NCI-H2196 treated with DMSO at 0.1 percent for 48 hours (cell line): ENCODE measurements around the gene ITCH.
"Not testable (repeated sequence)": the region's sequence is repeated elsewhere in the genome, so short reads cannot be mapped to it uniquely, and the experiment has no call there.

Experiments
- DNase-seq: peaks from one replicate; lab custom pipeline; 2025; ENCODE audit not compliant: unreplicated experiment; lab: John Stamatoyannopoulos, UW

Gene ITCH

DNA sequence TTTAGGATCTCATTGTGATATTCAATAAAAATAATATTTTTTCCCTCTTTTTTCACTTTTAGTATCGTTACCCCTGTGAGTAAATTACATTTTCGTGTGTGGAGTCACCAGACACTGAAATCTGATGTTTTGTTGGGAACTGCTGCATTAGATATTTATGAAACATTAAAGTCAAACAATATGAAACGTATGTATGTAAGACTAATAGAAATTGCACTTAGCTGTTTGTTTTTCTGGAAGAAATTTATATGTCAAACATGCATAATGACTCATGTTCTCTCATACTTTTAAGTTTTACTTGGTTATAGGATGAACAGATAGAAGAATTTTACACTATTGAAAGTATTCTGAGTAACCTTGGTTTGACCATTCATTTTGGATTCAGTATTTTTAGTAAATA, 49.4 kb downstream of the ITCH start:
- no peak for DNase-seq

DNA sequence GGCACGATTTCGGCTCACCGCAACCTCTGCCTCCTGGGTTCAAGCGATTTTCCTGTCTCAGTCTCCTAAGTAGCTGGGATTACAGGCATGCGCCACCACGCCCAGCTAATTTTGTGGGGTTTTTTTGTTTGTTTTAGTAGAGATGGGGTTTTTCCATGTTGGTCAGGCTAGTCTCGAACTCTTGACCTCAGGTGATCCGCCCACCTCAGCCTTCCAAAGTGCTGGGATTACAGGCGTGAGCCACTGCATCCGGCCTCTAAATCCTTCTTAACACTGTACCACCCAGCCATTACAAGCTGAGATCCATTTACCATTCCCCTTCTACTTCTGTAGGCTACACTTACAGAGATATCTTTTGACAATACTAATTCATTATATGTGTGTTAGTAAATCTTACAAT, 51.5 kb downstream of the ITCH start:
- not testable (repeated sequence) for DNase-seq

DNA sequence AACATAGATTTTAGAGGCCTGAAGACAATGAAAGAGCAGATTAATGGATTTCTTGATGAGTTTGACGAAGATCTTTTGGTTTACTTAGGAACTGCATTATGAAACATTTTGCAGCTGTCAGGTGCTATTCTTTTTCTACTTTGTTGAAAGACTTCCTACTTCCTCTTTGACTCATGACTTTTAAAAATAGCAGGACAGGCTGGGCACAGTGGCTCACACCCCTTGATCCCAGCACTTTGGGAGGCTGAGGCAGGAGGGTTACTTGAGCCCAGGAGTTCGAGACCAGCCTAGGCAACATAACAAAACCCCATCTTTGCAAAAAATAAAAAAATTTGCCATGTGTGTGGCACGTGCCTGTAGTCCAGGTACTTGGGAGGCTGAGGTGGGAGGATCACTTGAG, 52.0 kb downstream of the ITCH start:
- no peak for DNase-seq

DNA sequence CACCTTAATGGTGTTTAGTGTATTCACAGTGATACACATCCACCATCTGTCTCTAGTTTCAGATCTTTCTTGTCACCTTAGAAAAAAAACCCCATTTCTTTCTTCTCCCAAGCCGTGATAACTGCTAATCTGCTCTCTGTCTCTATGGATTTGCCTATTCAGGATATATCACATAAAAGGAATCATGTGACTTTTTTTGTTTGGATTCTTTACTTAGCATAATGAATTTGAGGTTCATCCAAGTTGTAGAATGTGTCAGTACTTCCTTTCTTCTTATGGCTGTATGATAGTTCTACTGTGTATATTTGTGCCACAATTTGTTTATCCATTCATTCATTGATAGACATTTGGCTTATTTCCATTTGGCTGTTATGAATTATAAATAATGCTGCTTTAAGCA, 57.1 kb downstream of the ITCH start:
- no peak for DNase-seq

DNA sequence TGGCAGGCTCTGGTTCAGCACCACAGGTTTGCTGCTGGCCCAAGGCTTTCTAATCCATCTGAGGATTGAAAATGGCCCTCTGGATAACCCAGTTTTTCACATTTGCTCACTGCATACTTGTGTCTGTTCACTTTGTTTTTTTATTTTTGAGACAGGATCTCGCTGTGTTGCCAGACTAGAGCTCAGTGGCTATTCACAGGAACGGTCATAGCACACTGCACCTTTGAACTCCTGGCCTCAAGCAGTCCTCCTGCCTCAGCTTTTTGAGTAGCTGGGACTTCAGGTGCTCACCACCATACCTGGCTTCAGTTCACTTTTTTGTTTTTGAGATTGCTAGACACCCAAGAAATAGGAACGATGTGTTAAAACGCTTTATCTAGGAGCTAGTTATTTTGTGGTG, 57.9 kb downstream of the ITCH start:
- no peak for DNase-seq

DNA sequence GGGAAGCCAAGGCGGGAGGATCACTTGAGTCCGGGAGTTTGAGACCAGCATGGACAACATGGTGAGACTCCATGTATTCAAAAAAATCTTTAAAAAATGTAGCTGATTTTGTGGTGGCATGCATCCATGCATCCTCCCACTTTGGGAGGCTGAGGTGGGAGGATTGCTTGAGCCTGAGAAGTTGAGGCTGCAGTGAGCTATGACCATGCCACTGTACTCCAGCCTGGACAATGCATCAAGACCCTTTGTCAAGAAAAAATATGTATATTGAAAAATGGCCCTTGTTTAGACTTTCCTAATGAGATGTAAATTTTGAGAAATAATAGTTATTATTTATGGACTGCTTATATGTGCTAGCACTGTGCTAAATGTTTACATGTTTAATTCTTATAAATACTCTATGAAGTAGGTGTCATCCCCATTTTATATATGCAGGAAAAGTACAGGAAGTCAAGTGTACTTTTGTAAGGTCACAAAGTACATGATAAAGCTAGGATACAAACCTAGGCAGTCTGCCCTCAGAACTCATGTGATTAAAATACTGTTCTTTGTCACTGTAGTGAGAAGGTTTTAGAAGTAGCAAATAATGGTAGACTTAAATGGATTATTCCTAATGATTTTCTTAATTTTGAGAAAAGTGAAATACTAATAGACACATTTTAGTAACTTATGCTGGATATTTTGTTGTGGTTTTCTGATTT, 58.8 kb downstream of the ITCH start:
- no peak for DNase-seq

DNA sequence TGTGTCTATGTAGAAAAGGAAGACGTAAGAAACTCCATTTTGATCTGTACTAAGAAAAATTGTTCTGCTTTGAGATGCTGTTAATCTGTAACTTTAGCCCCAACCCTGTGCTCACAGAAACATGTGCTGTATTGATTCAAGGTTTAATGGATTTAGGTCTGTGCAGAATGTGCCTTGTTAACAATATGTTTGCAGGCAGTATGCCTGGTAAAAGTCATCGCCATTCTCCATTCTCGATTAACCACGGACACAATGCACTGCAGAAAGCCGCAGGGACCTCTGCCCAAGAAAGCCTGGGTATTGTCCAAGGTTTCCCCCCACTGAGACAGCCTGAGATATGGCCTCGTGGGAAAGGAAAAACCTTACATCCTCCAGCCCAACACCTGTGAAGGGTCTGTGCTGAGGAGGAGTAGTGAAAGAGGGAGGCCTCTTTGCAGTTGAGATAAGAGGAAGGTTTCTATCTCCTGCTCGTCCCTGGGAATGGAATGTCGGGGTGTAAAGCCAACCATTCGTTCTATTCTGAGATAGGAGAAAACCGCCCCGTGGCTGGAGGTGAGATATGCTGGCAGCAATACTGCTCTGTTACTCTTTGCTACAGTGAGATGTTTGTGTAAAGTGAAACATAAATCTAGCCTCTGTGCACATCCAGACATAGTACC, 62.1 kb downstream of the ITCH start:
- DNase-seq = not testable (repeated sequence)

DNA sequence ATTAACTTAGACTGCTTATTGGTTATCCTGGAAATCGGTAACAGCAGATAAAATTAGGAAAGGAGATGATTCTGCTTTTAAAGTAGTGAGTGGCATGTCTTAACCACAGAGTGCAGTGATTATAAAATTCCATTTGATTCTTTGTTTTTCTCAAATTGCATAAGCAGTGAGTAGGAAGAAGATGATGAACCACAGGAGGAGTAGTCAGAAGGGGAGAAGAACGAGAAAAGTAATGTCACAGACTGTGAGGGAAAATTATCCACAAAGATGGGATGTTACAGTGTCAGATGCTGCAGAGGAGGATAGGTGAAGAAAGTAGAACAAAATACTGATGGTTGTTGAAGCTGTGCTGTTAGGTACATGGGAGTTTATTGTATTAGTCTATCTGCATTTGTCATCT, 63.0 kb downstream of the ITCH start:
- DNase-seq = no peak

DNA sequence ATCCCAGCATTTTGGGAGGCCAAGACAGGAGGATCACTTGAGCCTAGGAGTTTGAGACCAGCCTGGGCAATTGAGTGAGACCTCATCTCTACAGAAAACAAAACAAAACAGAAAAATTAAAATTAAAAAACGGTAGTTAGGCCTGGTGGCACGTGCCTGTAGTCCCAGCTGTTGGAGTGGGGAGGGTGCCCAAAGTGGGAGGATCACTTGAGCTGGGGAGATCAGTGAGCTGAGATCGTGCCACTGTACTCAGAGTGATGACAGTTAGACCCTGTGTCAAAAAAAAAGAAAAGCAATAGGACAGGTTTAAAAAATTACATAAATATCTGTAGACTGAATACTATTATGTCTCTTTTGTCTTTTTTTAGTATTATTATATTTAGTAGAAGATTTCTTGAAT, 64.3 kb downstream of the ITCH start:
- DNase-seq = no peak

DNA sequence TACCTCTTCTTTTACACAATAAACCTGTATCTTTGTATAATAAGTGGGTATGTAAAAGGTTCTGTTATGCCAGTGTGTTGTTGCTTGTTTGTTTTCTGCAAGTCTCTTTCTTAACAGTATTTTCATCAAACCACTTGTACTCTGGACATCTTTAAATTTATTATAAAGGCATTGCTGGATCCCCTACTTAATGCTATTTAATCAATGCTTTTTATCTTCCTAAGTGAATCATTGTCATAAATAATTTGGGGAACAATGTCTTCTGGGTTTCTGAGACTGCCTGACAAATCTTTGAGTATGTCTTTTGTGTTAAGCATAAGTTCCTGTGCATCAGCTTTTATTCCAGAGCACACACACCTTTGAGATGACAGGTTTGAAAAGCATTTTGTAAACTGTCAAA, 64.7 kb downstream of the ITCH start:
- DNase-seq = no peak

DNA sequence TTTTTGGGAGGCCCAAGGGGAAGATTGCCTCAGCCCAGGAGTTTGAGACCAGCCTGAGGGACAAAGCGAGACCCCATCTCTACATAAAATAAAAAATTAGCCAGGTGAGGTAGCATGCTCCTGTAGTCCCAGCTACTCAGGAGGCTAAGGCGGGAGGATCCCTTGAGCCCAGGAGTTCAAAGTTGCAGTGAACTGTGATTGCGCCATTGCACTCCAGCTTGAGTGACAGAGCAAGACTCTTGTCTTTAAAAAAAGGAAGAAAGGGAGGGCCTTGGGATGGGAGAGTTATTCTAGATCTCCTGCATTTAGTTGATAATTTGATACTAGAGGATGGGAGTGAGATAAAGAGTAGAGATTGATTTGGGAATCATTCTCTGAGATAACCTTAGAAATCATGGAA, 68.1 kb downstream of the ITCH start:
- no peak for DNase-seq

DNA sequence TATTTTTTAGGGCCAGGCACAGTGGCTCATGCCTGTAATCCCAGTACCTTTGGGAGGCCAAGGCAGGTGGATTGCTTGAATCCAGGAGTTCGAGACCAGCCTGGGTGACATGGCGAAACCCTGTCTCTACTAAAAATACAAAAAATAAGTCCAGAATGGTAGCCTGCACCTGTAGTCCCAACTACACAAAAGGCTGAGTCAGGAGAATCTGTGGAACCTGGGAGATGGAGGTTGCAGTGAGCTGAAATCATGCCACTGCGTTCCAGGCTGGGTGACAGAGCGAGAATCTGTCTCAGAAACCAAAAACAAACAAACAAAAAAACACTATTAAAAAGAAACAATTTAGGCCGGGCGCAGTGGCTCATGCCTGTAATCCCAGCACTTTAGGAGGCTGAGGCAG, 69.6 kb downstream of the ITCH start:
- not testable (repeated sequence) for DNase-seq

DNA sequence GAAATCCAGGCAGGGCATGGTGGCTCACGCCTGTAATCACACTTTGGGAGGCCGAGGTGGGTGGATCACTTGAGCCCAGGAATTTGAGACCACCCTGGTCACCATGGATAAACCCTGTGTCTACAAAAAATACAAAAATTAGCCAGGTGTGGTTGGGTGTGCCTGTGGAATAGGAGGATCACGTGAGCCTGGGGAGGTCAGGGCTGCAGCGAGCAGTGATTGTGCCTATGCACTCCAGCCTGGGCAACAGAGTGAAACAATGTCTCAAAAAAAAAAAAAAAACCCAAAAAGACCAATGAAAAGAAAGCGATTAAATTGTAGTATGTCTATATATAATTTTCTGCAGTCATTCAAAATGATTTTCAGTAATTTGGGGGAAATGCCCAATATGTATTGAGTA, 70.3 kb downstream of the ITCH start:
- DNase-seq = no peak

DNA sequence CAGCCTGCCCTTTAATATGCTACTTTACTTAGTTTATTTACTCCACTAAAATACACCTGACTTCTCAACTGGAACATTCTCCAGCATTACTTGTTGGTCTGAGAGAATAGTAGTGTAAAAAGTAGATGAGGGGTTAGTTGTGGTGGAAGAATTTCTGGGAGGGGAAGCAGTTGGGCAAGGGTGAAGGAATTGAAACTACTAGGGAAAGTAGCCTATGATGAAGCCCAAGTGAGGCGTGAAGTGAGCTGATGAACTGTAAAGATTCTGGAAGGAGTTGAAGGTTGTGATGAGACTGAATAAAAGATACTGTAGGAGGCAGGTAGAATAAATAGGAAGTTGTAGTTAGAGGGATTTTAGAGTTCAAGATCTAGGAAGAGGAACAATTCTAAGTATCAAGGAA, 72.5 kb downstream of the ITCH start:
- DNase-seq = no peak

DNA sequence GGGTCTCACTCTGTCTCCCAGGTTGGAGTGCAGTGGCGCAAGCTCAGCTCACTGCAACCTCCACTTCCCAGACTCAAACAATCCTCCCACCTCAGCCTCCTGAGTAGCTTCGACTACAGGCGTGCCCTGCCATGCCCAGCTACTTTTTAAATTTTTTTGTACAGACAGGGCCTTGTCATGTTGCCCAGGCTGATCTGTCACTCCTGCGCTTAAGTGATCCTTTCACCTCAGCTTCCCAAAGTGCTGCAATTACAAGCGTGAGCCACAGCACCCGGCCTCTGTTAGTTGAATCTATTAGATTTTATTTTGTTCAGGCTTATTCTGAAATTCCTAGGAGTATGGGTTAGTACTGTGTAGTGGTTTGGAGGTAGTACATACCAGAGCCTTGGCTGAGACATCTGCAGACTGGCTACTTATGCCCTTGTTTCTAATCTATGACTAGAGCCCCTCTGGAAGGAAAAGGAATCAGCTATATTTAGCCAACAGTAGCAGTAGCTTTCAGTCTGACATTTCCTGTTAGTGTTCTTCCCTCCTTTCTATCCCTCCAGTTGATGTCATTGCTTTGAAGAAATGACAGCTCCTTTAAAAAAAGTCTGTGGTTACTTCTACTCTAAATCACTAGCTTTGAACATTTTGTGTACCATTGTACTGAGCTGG, 74.4 kb downstream of the ITCH start:
- no peak for DNase-seq

DNA sequence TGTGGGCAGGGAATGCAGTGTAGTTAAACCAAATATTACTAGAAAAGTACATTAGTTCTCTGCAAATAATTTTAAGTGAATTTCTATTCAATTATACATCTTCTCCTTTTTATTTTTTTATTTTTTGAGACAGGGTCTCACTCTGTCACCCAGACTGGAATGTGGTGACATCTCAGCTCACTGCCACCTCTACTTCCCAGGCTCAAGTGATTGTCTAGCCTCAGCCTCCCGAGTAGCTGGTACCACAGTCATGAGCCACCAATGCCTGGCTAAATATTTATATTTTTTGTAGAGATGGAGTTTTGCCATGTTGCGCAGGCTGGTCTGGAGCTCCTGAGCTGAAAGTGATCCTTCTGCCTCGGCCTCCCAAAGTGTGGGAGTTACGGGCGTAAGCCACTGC, 76.1 kb downstream of the ITCH start:
- DNase-seq = no peak

DNA sequence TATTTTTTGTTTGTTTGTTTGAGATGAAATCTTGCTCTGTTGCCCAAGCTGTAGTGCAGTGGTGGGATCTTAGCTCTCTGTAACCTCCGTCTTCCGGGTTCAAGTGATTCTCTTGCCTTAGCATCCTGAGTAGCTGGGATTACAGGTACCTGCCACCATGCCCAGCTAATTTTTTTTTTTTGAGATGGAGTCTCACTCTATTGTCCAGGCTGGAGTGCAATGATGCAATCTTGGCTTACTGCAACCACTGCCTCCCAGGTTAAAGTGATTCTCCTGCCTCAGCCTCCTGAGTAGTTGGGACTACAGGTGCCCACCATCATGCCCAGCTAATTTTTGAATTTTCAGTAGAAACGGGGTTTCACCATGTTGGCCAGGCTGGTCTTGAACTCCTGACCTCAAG, 78.3 kb downstream of the ITCH start:
- not testable (repeated sequence) for DNase-seq

DNA sequence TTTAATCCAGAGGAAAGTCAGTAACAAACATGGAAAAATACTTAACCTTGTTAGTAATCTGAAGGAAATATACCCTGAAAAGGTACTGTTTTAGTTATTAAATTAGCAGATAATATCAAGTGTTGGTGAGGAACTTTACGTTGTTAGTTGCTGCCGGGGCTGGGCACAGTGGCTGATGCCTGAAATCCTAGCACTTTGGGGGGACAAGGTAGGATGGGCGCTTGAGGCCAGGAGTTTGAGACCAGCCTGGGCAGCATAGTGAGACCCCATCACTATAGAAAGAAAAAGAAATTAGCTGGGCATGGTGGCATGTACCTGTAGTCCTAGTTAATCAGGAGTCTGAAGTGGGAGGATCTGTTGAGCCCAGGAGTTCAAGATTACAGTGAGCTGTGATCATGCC, 80.5 kb downstream of the ITCH start:
- DNase-seq = no peak

DNA sequence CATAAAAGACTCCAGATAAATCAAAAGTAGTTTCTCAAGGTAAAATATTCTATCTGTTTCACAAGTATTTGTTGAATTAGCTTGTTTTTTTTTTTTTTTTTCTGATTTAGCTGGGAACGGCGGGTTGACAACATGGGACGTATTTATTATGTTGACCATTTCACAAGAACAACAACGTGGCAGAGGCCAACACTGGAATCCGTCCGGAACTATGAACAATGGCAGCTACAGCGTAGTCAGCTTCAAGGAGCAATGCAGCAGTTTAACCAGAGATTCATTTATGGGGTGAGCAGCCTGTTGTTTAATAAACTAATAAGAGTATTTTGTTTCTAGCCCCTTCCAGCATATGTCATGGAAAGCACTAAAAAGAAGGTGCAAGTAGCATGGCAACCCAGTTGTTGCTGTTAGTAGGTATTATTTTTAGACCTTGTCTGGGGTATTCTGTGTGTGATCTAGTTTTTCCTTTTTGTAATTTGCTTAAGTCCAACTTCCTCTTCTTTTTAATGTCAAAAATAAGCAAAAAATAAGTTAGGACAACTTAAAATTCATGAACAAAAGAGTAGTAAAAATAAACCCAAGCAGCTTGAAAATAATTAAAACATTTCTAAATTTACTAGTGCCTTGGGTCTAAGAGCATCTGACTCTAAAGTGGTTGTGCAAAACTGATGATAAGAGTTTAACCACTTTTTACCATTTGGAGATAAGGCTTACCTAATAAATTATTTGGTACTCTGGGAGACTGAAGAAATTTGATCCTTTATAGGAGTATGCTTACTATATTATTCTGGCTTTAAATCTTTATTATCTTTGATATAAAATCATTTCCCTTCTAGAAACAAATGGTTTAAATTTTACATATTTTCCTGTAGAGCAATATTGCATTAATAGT, 82.3 kb downstream of the ITCH start:
- no peak for DNase-seq

DNA sequence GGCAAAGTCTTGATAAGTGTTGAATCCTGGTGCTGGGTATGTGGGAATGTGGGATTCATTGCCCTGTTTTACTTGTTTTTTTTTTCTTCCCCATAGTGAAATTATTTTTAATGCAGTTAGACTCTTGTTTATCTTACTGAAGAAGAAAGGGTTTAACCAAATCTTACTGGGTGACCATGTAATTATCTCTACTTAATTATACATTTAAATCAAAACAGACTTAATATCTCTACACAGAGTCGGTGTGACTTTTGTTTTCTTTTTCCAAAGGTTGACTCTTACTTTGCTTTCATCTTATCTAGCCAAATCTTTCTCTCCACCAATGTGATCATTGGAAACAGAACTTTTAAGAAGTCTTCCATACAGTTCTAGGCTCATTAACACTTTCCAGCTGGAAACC, 85.4 kb downstream of the ITCH start:
- no peak for DNase-seq
